K562 (cell line): ENCODE measurements around the gene VPS37B.

Experiments
- CTCF ChIP-seq, 3 experiments: IDR thresholded peaks in 2 of 3; conservative IDR thresholded peaks in 1 of 3; 2 replicates each; pipeline ENCODE4 v1.5.1; 2011 to 2012; ENCODE audit warnings: low read length in 3 of 3, mild to moderate bottlenecking in 3 of 3, control low read depth in 2 of 3, improper control_type of control experiment in 1 of 3, inconsistent platforms in 1 of 3, low read depth in 1 of 3, mixed read lengths in 1 of 3, moderate library complexity in 1 of 3; ENCODE audit not compliant: insufficient read depth in 2 of 3
- EZH2 ChIP-seq: IDR thresholded peaks from 2 replicates; pipeline ENCODE4 v1.6.1; 2012; ENCODE audit warnings: low read depth, mild to moderate bottlenecking, inconsistent platforms, low read length, borderline replicate concordance
- GMEB1 ChIP-seq: fragments of 250-450 bp; sonication (Bioruptor Pico); IDR thresholded peaks from 2 replicates; pipeline ENCODE4 v1.4.0; 2020; ENCODE audit warnings: mild to moderate bottlenecking
- HOXB6 ChIP-seq: fragments of 250-450 bp; sonication (Bioruptor Pico); IDR thresholded peaks from 2 replicates; pipeline ENCODE4 v1.5.1; 2022; ENCODE audit warnings: mild to moderate bottlenecking, borderline replicate concordance
- NR3C1 ChIP-seq: sonication (generic); formaldehyde crosslinking; IDR thresholded peaks from 2 replicates; pipeline ENCODE4 v1.8.1; 2022; ENCODE audit warnings: missing genetic modification reagents
- RAD21 ChIP-seq, 2 experiments: fragments of 250-450 bp in 1 of 2; fragments of 450-650 bp in 1 of 2; sonication (Bioruptor Pico) in 1 of 2; formaldehyde crosslinking in 1 of 2; IDR thresholded peaks in 1 of 2; conservative IDR thresholded peaks in 1 of 2; 2 replicates each; pipeline versions ENCODE4 v1.4.0 to v1.8.0; 2020 to 2022; ENCODE audit warnings: mild to moderate bottlenecking in 2 of 2, moderate library complexity in 1 of 2
- RCOR1 ChIP-seq, 2 experiments: IDR thresholded peaks; 2 replicates each; pipeline ENCODE4 v1.6.1; 2012; ENCODE audit warnings: low read depth in 2 of 2, low read length in 2 of 2, borderline replicate concordance in 1 of 2, improper control_type of control experiment in 1 of 2
- TCF7 ChIP-seq: sonication (generic); IDR thresholded peaks from 2 replicates; pipeline ENCODE4 v1.6.1; 2016; ENCODE audit warnings: antibody characterized with exemption, borderline replicate concordance
- TCF7L2 ChIP-seq: fragments of 150-350 bp; IDR thresholded peaks from 2 replicates; pipeline ENCODE4 v1.6.1; 2016; ENCODE audit warnings: low read depth, mild to moderate bottlenecking, low read length, moderate library complexity
- ZNF407 ChIP-seq: fragments of 450-650 bp; IDR thresholded peaks from 2 replicates; pipeline ENCODE4 v1.6.1; 2016; ENCODE audit warnings: low read depth

GRCh38 chr12:122872815-122873361 is 23.0 kb downstream of the VPS37B start:
- TF ChIP-seq RCOR1 (IDR thresholded peaks at IDR 0.05; ENCODE audit: borderline replicate concordance in 1 of 2, low read depth in 2 of 2, low read length in 2 of 2) (no peak), CTCF (IDR thresholded peaks at IDR 0.05 in 2 of 3, conservative IDR thresholded peaks at IDR 0.05 in 1 of 3; ENCODE audit: insufficient read depth in 2 of 3, low read depth in 1 of 3, low read length in 3 of 3) (no peak), HOXB6 (CRISPR knock-in tag) (no peak), ZNF407 (no peak), RAD21 (CRISPR knock-in tag; conservative IDR thresholded peaks at IDR 0.05 in 1 of 2, IDR thresholded peaks at IDR 0.05 in 1 of 2) (no peak), GMEB1 (CRISPR knock-in tag) (no peak), TCF7L2 (no peak), EZH2 (no peak), TCF7 (no peak), NR3C1 (no peak)
